Endothelial cell of umbilical vein (primary cell): ENCODE results near the gene AHNAK2. TPM values are rescaled to one million over a fixed set of nuclear protein-coding genes. Genes with fewer than 3 reads are reported as not detected.

Experiments
- BruUV-seq: library from RNA; stranded (reverse); fragments of 400-500 nt; replicated peaks from 2 replicates; lab custom pipeline; 2021; lab: Mats Ljungman, UMichigan
- CTCF ChIA-PET: fragments of 300-600, 350-600 bp; sonication (Branson Sonifier 250); formaldehyde crosslinking; loops from one replicate; lab custom pipeline; 2021; ENCODE audit warnings: antibody characterized with exemption, inconsistent platforms; lab: Charles Lee
- POLR2A ChIA-PET: fragments of 300-600, 350-600 bp; sonication (Branson Sonifier 250); formaldehyde crosslinking; loops from one replicate; lab custom pipeline; 2021; ENCODE audit warnings: antibody characterized with exemption, inconsistent platforms; lab: Charles Lee
- DNase-seq: peaks from one replicate; pipeline ENCODE4 v3.0.0-alpha.2; 2011; ENCODE audit warnings: low read depth, low spot score
- FAIRE-seq: peaks from 2 replicates; lab custom pipeline; 2011; peaks lifted over from hg19 to GRCh38; lab: Jason Lieb, UNC
- H2AFZ ChIP-seq: 2 replicates; pipeline ENCODE4 v1.6.0; 2012; ENCODE audit warnings: low read depth, low read length, control low read depth, inconsistent platforms
- H3K27ac ChIP-seq: 2 replicates; pipeline ENCODE4 v1.5.1; 2011; ENCODE audit warnings: low read depth, mild to moderate bottlenecking, control low read depth, low read length, moderate library complexity; ENCODE audit not compliant: insufficient read depth
- H3K27me3 ChIP-seq, 2 experiments: 2 replicates each; pipeline versions ENCODE4 v1.6.0 to v1.6.1; 2011; ENCODE audit warnings: low read length in 2 of 2, mixed read lengths in 1 of 2; ENCODE audit not compliant: control insufficient read depth in 2 of 2, insufficient read depth in 2 of 2
- H3K36me3 ChIP-seq, 2 experiments: 2 replicates in 1 of 2; 3 replicates in 1 of 2; pipeline ENCODE4 v1.5.1; 2011; ENCODE audit warnings: low read length in 2 of 2, mild to moderate bottlenecking in 1 of 2, moderate library complexity in 1 of 2; ENCODE audit not compliant: control insufficient read depth in 2 of 2, insufficient read depth in 2 of 2; ENCODE audit errors: extremely low read depth in 1 of 2
- H3K4me1 ChIP-seq: 3 replicates; pipeline ENCODE4 v1.5.1; 2011; ENCODE audit warnings: mild to moderate bottlenecking, low read length; ENCODE audit not compliant: control insufficient read depth, insufficient read depth; ENCODE audit errors: extremely low read depth
- H3K4me2 ChIP-seq: 2 replicates; pipeline ENCODE4 v1.6.1; 2011; ENCODE audit warnings: low read length, control low read depth, mixed read lengths; ENCODE audit not compliant: insufficient read depth
- H3K4me3 ChIP-seq, 3 experiments: fragments of 200-600 bp in 1 of 3; sonication (generic), shearing (Covaris generic) in 1 of 3; replicated peaks in 1 of 3; 2 replicates each; pipeline ENCODE4 v1.5.1; 2011 to 2016; ENCODE audit warnings: control low read depth in 3 of 3, low read length in 3 of 3, mild to moderate bottlenecking in 2 of 3, inconsistent platforms in 1 of 3, low read depth in 1 of 3, moderate library complexity in 1 of 3; ENCODE audit not compliant: insufficient read depth in 1 of 3
- H3K79me2 ChIP-seq: 2 replicates; pipeline ENCODE4 v1.6.0; 2012; ENCODE audit warnings: low read length, inconsistent platforms; ENCODE audit not compliant: control insufficient read depth, insufficient read depth
- H3K9ac ChIP-seq: replicated peaks from 2 replicates; pipeline ENCODE3; 2011; ENCODE audit warnings: low read length, control low read depth; ENCODE audit not compliant: insufficient read depth; ENCODE audit errors: extremely low read depth
- H3K9me1 ChIP-seq: replicated peaks from 3 replicates; pipeline ENCODE4 v1.6.0; 2011; ENCODE audit warnings: mild to moderate bottlenecking, low read length; ENCODE audit not compliant: control insufficient read depth, insufficient read depth; ENCODE audit errors: extremely low read depth
- H3K9me3 ChIP-seq: replicated peaks from 2 replicates; pipeline ENCODE4 v1.5.1; 2012; ENCODE audit warnings: low read length, inconsistent platforms; ENCODE audit not compliant: control insufficient read depth, insufficient read depth
- H4K20me1 ChIP-seq: replicated peaks from 2 replicates; pipeline ENCODE3; 2011; ENCODE audit warnings: mild to moderate bottlenecking, low read length; ENCODE audit not compliant: control insufficient read depth, insufficient read depth; ENCODE audit errors: extremely low read depth
- CTCF ChIP-seq, 2 donors: IDR thresholded peaks; 1 replicate in 1 of 2; 2 replicates in 1 of 2; pipeline ENCODE4 v1.5.1; 2011; ENCODE audit warnings: low read length in 2 of 2, mild to moderate bottlenecking in 2 of 2, moderate library complexity in 2 of 2, control low read depth in 1 of 2, inconsistent platforms in 1 of 2, low read depth in 1 of 2; ENCODE audit not compliant: insufficient read depth in 1 of 2; ENCODE audit errors: extremely low read depth in 1 of 2
- EZH2 ChIP-seq: IDR thresholded peaks from 2 replicates; pipeline ENCODE4 v1.6.1; 2012; ENCODE audit warnings: borderline replicate concordance, low read depth, mild to moderate bottlenecking, moderate library complexity, low read length, inconsistent platforms; ENCODE audit not compliant: severe bottlenecking
- MYC ChIP-seq: IDR thresholded peaks from one replicate; pipeline ENCODE4 v1.6.1; 2011; ENCODE audit warnings: mild to moderate bottlenecking, low read depth, low read length
- POLR2AphosphoS5 ChIP-seq: IDR thresholded peaks from 2 replicates; pipeline ENCODE4 v1.6.1; 2012; ENCODE audit warnings: low read depth, mild to moderate bottlenecking, control low read depth, low read length, moderate library complexity; ENCODE audit not compliant: insufficient read depth
- dilution Hi-C: fragments of 300-500 bp; cut with MboI; formaldehyde crosslinking; loops from one replicate; pipeline ENCODE4 v1.15.0; 2019; ENCODE audit warnings: low sequenced_read_pairs; ENCODE audit not compliant: extremely low pct_ligation_motif_present
- intact Hi-C: fragments of 100-400 bp; cut with micrococcal nuclease; formaldehyde crosslinking; loops from one replicate; pipeline ENCODE4 v1.10.0; 2022
- polyA plus RNA-seq, 4 experiments: library from polyadenylated mRNA; depleted of rRNA in 3 of 4; stranded (reverse) in 3 of 4; unstranded in 1 of 4; fragments of >200 nt; gene quantifications; 2 replicates each; pipeline versions ENCODE4 v1.2.1 to v1.2.3, GENCODE V29; 2011 to 2012; ENCODE audit warnings: missing spikeins in 1 of 4
- total RNA-seq: library from RNA; stranded (reverse); gene quantifications from 2 replicates; pipeline ENCODE4 v1.2.3, GENCODE V29; 2021
- TF ChIP-seq, protein P1 (sequence below): IDR thresholded peaks from 2 replicates; pipeline ENCODE4 v1.6.1; 2011; ENCODE audit not compliant: insufficient read depth, insufficient read length

AHNAK2 gene
- total and polyA plus RNA-seq, 2 donors (not counting 3 experiments of a cell fraction or from before 2014, with no cell fraction given): 17.7 to 68.7 TPM

DNA sequence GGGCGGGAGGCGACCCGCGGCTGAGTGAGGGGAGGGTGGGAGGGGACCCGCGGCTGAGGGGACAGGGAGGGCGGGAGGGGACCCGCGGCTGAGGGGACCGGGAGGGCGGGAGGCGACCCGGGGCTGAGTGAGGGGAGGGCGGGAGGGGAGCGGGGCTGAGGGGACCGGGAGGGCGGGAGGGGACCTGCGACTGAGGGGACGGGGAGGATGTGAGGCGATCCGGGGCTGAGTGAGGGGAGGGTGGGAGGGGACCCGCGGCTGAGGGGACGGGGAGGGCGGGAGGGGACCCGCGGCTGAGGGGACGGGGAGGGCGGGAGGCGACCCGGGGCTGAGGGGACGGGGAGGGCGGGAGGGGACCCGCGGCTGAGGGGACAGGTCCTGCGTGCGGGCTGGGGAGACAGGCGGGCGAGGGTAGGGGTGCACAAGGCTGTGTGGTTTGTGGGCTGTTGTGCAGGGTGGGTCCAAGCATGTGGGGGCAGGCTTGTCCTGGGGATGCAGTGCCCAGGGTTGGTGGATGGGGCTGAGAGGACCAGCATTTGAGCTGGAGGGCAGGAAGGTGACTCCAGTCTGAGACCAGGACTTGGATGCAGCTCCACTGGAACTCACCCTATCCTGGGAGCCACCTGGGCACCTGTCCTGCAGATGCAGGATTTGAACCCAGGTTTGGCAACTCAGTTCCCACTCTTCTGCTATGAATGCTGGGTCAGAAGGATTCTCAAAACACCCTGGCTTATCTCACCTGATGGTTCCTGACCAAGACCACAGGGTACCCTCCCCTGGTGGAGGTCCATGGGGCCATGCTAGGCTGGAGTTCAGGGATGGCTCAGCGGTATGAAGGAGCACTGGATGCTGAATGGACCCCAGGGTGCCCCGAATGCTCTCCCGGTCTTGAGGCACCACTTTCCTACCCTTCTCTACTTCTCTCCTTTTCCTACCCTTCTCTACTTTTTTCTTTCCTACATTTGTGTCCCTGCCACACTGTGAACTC, 44.1 kb downstream of the AHNAK2 start:
- no peak overlapping the region for H3K9ac ChIP-seq

DNA sequence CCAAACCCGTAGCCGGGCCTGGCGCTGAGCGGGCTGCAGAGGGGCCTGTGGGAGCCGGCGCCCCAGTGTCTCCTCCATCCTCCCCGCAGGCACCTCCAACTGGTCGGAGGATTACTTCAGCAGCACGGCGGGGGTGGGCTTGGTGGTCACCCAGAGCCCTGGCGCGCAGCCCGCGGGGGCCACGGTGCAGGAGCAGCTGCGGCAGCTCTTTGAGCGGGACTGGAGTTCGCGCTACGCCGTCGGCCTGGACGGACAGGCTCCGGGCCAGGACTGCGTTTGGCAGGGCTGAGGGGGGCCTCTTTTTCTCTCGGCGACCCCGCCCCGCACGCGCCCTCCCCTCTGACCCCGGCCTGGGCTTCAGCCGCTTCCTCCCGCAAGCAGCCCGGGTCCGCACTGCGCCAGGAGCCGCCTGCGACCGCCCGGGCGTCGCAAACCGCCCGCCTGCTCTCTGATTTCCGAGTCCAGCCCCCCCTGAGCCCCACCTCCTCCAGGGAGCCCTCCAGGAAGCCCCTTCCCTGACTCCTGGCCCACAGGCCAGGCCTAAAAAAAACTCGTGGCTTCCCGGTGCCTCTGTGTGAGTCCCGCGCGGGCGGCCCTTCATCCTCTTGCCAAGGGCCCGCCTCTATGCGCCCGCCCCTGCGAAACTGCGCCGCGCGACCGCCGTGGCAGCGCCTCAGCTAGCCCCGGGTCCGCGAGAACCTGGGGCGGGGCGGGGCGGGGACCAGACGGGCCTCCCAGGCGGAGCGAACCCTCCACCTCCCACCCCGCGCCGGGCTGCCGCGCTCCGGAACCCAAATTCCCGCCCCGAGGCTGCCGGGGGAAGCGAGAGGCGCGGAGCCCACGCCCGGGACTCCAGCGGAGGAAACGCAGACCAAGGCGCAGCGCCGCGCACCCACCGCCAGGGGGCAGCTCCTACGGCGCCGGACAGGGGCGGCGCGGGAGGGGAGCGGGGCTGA, 45.2 kb downstream of the AHNAK2 start:
- Histone ChIP-seq H3K27me3 (peaks cover 3 to 11% of the 10 kb centered on the region in 2 experiments), H4K20me1 (no peaks in the 10 kb centered on the region), H3K27ac (no peak overlapping the region), H3K4me3 (peak overlapping the region in 2 of 3 experiments; percentile 48 to 49), H3K79me2 (no peaks in the 10 kb centered on the region), H2AFZ (peak overlapping the region; percentile 85), H3K9ac (no peak overlapping the region), H3K4me1 (peaks cover 6% of the 10 kb centered on the region), H3K9me1 (no peaks in the 10 kb centered on the region), H3K36me3 (no peaks in the 10 kb centered on the region), H3K9me3 (no peaks in the 10 kb centered on the region), H3K4me2 (peak overlapping the region; percentile 48)
- DNase-seq (peak; percentile 60), FAIRE-seq (peak; percentile 72)
- BruUV-seq: no TSS peak
- TF ChIP-seq CTCF (IDR thresholded peaks at IDR 0.05; ENCODE audit: extremely low read depth in 1 of 2, insufficient read depth in 1 of 2, low read depth in 1 of 2, low read length in 2 of 2) (peak; percentile 42 to 83), POLR2AphosphoS5 (peak; percentile 34)
- TF ChIP-seq, protein P1, sequence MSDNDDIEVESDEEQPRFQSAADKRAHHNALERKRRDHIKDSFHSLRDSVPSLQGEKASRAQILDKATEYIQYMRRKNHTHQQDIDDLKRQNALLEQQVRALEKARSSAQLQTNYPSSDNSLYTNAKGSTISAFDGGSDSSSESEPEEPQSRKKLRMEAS: no peak
- ChIA-PET CTCF (interaction anchor here (0.6 to 4.4 kb wide), 15 partner anchors 8 to 548 kb away, joined by 3 to 39 read pairs (median 3); partner anchors contain the start of gene PLD4), POLR2A (no interaction called here)
- intact Hi-C loops (loop anchor here (1.0 kb wide), 4 partner anchors 37 to 153 kb away; partner anchors contain the start of gene CDCA4), dilution Hi-C loops (loop anchor here (10.0 kb wide), 1 partner anchor 142 kb away; no protein-coding TSS in a partner anchor)

More for the DNA sequence above, 44.1 kb downstream of the AHNAK2 start:
- Histone ChIP-seq H3K4me3 (peak overlapping the region in 1 of 3 experiments; percentile 49), H3K9me3 (no peaks in the 10 kb centered on the region), H2AFZ (no peak overlapping the region), H3K36me3 (no peaks in the 10 kb centered on the region), H4K20me1 (no peaks in the 10 kb centered on the region), H3K4me2 (no peak overlapping the region), H3K4me1 (peaks cover 6% of the 10 kb centered on the region), H3K9me1 (no peaks in the 10 kb centered on the region), H3K27me3 (peaks cover 3 to 11% of the 10 kb centered on the region in 2 experiments), H3K27ac (no peak overlapping the region), H3K79me2 (no peaks in the 10 kb centered on the region)
- dilution Hi-C loops (loop anchor here (10.0 kb wide), 1 partner anchor 141 kb away; no protein-coding TSS in a partner anchor), intact Hi-C loops (loop anchor here (1.0 kb wide), 4 partner anchors 36 to 152 kb away; partner anchors contain the start of gene CDCA4)
- CTCF ChIA-PET: interaction anchor here (0.7 to 4.4 kb wide), 13 partner anchors 9 to 165 kb away, joined by 3 to 39 read pairs (median 5); partner anchors contain the start of gene PLD4
- no TSS peak for BruUV-seq
- peak; percentile 57 for TF ChIP-seq EZH2
- no peak for TF ChIP-seq MYC
- DNase-seq: no peak
- FAIRE-seq: no peak
- POLR2A ChIA-PET: no interaction called here
